22Rv1 (cell line): ENCODE results near the gene PUS7L.
A peak's percentile ranks its signal among the peaks of the same experiment; 100 is the strongest.
"Not testable (repeated sequence)": the region's sequence is repeated elsewhere in the genome, so short reads cannot be mapped to it uniquely, and the experiment has no call there.

Experiments
- H3K27ac ChIP-seq: fragments of 450-650 bp; 2 replicates; pipeline ENCODE4 v1.5.1; 2017
- CTCF ChIP-seq: fragments of 450-650 bp; IDR thresholded peaks from 2 replicates; pipeline ENCODE4 v1.5.1; 2017; ENCODE audit warnings: mild to moderate bottlenecking
- ZFX ChIP-seq: fragments of 450-650 bp; IDR thresholded peaks from 2 replicates; pipeline ENCODE4 v1.6.1; 2017; ENCODE audit warnings: antibody characterized with exemption, borderline replicate concordance

PUS7L gene

GRCh38 chr12:43694879-43695278, 63.7 kb downstream of the PUS7L start:
- no peak overlapping the region for H3K27ac ChIP-seq
- TF ChIP-seq CTCF, result no peak
- TF ChIP-seq ZFX, result no peak

DNA sequence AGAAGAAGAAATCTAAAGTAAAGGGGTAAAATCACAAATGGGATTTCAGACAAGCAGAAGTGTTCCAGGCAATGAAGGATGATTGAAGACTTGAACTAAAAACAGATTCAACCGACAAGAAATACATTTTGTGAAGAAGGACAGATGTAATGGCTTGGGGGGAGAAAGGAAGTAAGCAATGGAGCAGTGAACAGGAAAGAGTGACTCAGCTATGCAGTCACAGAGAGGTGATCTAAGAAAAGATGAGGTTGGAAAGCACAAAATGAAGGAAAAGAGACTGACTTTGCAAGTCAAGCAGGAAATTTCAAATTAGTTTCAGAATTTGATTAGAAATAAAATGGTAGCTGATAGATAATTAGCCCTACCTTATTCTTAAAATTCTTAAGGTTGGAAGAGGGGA, 66.5 kb downstream of the PUS7L start:
- TF ChIP-seq ZFX (no peak), CTCF (no peak)
- no peak overlapping the region for H3K27ac ChIP-seq

GRCh38 chr12:43685491-43685890, 73.1 kb downstream of the PUS7L start:
- not testable (repeated sequence) for H3K27ac ChIP-seq

GRCh38 chr12:43676183-43676813, 82.3 kb downstream of the PUS7L start:
- TF ChIP-seq ZFX (no peak), CTCF (peak; percentile 94)
- no peak overlapping the region for H3K27ac ChIP-seq

GRCh38 chr12:43675048-43675904, 83.3 kb downstream of the PUS7L start:
- H3K27ac ChIP-seq, result no peak overlapping the region
- TF ChIP-seq ZFX (no peak), CTCF (no peak)

DNA sequence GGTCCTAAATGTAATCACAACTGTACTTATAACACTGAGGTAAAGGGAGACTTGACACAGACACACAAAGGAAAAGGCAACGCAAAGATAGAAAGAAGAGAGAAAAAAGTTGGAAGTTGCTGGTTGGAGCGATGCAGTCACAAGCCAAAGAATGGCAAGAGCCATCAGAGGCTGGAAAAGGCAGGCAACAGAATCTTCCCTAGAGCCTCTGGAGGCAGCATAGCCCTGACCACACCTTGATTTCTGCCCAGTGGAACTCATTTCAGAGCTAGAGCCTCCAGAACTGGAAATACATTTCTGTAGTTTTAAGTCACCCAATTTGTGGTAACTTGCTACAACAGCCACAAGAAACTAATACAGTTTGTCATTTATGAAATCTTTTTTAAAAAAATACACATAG, 89.2 kb downstream of the PUS7L start:
- TF ChIP-seq ZFX (no peak), CTCF (no peak)
- H3K27ac ChIP-seq, result no peak overlapping the region
